Gastrocnemius medialis (tissue), 4 donors: ENCODE measurements around the gene ATOH8. TPM values are rescaled to one million over a fixed set of nuclear protein-coding genes. Genes with fewer than 3 reads are reported as not detected.
"Not testable (repeated sequence)": the region's sequence is repeated elsewhere in the genome, so short reads cannot be mapped to it uniquely, and the experiment has no call there.

ENCODE experiments used
- ATAC-seq, 2 donors: fragments of 150-250 bp; one replicate each; pipeline ENCODE4 v1.9.1; 2016
- DNase-seq, 2 donors: peaks; one replicate each; pipeline ENCODE4 v3.0.0-alpha.2; 2019
- H3K27ac ChIP-seq, 4 donors: fragments of 200-600 bp; sonication (generic); 1 replicate in 1 of 4; 2 replicates in 3 of 4; pipeline ENCODE4 v1.5.1; 2016 to 2018; ENCODE audit warnings: mild to moderate bottlenecking in 2 of 4, moderate library complexity in 1 of 4
- H3K27me3 ChIP-seq, 3 donors: fragments of 200-600 bp; sonication (generic) in 2 of 3; 1 replicate in 1 of 3; 2 replicates in 2 of 3; pipeline versions ENCODE4 v1.5.1 to v1.6.0; 2016 to 2019; ENCODE audit warnings: mild to moderate bottlenecking in 1 of 3, moderate library complexity in 1 of 3
- H3K36me3 ChIP-seq, 2 donors: fragments of 200-600 bp; sonication (generic) in 1 of 2; one replicate each; pipeline ENCODE4 v1.5.1; 2017 to 2018
- H3K4me1 ChIP-seq, 2 donors: fragments of 200-600 bp; sonication (generic) in 1 of 2; one replicate each; pipeline ENCODE4 v1.5.1; 2016 to 2017; ENCODE audit warnings: mild to moderate bottlenecking in 2 of 2
- H3K4me3 ChIP-seq, 4 donors: fragments of 200-600 bp; sonication (generic) in 3 of 4; 1 replicate in 1 of 4; 2 replicates in 3 of 4; pipeline ENCODE4 v1.5.1; 2016 to 2019; ENCODE audit warnings: mild to moderate bottlenecking in 2 of 4
- H3K9me3 ChIP-seq, 3 donors: fragments of 200-600 bp; sonication (generic) in 2 of 3; 1 replicate in 1 of 3; 2 replicates in 2 of 3; pipeline ENCODE4 v1.5.1; 2016 to 2019
- CTCF ChIP-seq, 5 experiments: fragments of 450-650 bp in 3 of 5; fragments of 200-600 bp in 2 of 5; sonication (generic) in 2 of 5; IDR thresholded peaks in 4 of 5; conservative IDR thresholded peaks in 1 of 5; 1 replicate in 4 of 5; 2 replicates in 1 of 5; pipeline ENCODE4 v1.5.1; 2016 to 2019; ENCODE audit warnings: antibody characterized with exemption in 5 of 5, mild to moderate bottlenecking in 3 of 5, moderate library complexity in 3 of 5
- POLR2A ChIP-seq, 2 donors: fragments of 450-650 bp; IDR thresholded peaks; one replicate each; pipeline ENCODE4 v1.6.1; 2017; ENCODE audit warnings: antibody characterized with exemption in 2 of 2, mild to moderate bottlenecking in 2 of 2, moderate library complexity in 2 of 2
- in situ Hi-C, 4 donors: fragments of 200-750 bp; cut with MboI; loops; one replicate each; pipeline versions ENCODE4 v1.15.0 to v1.8.0; 2017; ENCODE audit warnings: low sequenced_read_pairs in 4 of 4
- intact Hi-C: fragments of 100-400 bp; cut with DNase I; formaldehyde crosslinking; loops from one replicate; pipeline ENCODE4 v1.15.1; 2023; ENCODE audit warnings: low total_unique reads
- total RNA-seq, 4 donors: library from RNA; depleted of rRNA; stranded (reverse); fragments of >200 nt; gene quantifications; one replicate each; pipeline versions ENCODE4 v1.1.0 to v1.2.3, GENCODE V29; 2016

Gene ATOH8
- total RNA-seq, 4 donors from 2014 or later: 122 to 266 (median 150) TPM

GRCh38 chr2:85826990-85827878 is 73.4 kb downstream of the ATOH8 start:
- H3K4me1 ChIP-seq: peaks cover 4 to 7% of the 10 kb centered on the region in 2 donors
- H3K27ac ChIP-seq: no peak overlapping the region
- ATAC-seq: peak; percentile 81 to 85
- H3K4me3 ChIP-seq: peak overlapping the region in 3 of 4 donors; percentile 17 to 26 (median 23)
- peak; percentile 45 to 61 for DNase-seq
- TF ChIP-seq POLR2A (IDR thresholded peaks at IDR 0.05) (no peak), CTCF (IDR thresholded peaks at IDR 0.05 in 4 of 5, conservative IDR thresholded peaks at IDR 0.05 in 1 of 5) (peak; percentile 89 to 95 (median 92))
- no peaks in the 10 kb centered on the region for H3K36me3 ChIP-seq
- in situ Hi-C loops: loop anchor here (5.0 to 10.0 kb wide), 4 partner anchors 55 to 255 kb away; partner anchors contain the start of gene ST3GAL5 (in 1 of the 4)
- H3K27me3 ChIP-seq: no peaks in the 10 kb centered on the region
- intact Hi-C loops: loop anchor here (1.0 to 2.0 kb wide), 2 partner anchors 62 to 252 kb away; partner anchors contain the start of gene ST3GAL5
- no peaks in the 10 kb centered on the region for H3K9me3 ChIP-seq

GRCh38 chr2:85827879-85828569 is 74.2 kb downstream of the ATOH8 start:
- in situ Hi-C loops: loop anchor here (5.0 to 10.0 kb wide), 4 partner anchors 54 to 254 kb away; partner anchors contain the start of gene ST3GAL5 (in 1 of the 4)
- ATAC-seq (no peak), DNase-seq (no peak)
- Histone ChIP-seq H3K4me1 (peaks cover 4 to 7% of the 10 kb centered on the region in 2 donors), H3K27ac (no peak overlapping the region), H3K36me3 (no peaks in the 10 kb centered on the region), H3K9me3 (no peaks in the 10 kb centered on the region), H3K4me3 (peak overlapping the region in 3 of 4 donors; percentile 17 to 26 (median 23)), H3K27me3 (no peaks in the 10 kb centered on the region)
- intact Hi-C loops: loop anchor here (1.0 to 2.0 kb wide), 2 partner anchors 61 to 251 kb away; partner anchors contain the start of gene ST3GAL5
- TF ChIP-seq CTCF (IDR thresholded peaks at IDR 0.05 in 4 of 5, conservative IDR thresholded peaks at IDR 0.05 in 1 of 5) (no peak), POLR2A (IDR thresholded peaks at IDR 0.05) (no peak)

- peaks cover 4 to 7% of the 10 kb centered on the region in 2 donors for H3K4me1 ChIP-seq
- in situ Hi-C loops: loop anchor here (5.0 to 10.0 kb wide), 4 partner anchors 54 to 254 kb away; partner anchors contain the start of gene ST3GAL5 (in 1 of the 4)
- DNase-seq (no peak), ATAC-seq (no peak)
- no peaks in the 10 kb centered on the region for H3K27me3 ChIP-seq
- H3K4me3 ChIP-seq: no peak overlapping the region
- H3K27ac ChIP-seq: no peak overlapping the region
- intact Hi-C loops: no loop called here
- H3K9me3 ChIP-seq: no peaks in the 10 kb centered on the region
- no peak for TF ChIP-seq POLR2A (IDR thresholded peaks at IDR 0.05)
- TF ChIP-seq CTCF (IDR thresholded peaks at IDR 0.05 in 4 of 5, conservative IDR thresholded peaks at IDR 0.05 in 1 of 5): no peak
- H3K36me3 ChIP-seq: no peaks in the 10 kb centered on the region
Observed at GRCh38 chr2:85828725-85829124, 74.9 kb downstream of the ATOH8 start.

- H3K36me3 ChIP-seq, H3K27me3 ChIP-seq, H3K4me3 ChIP-seq, ATAC-seq, H3K27ac ChIP-seq, H3K9me3 ChIP-seq, intact Hi-C loops, DNase-seq, H3K4me1 ChIP-seq: not testable (repeated sequence)
- in situ Hi-C loops: loop anchor here (5.0 to 10.0 kb wide), 4 partner anchors 53 to 253 kb away; partner anchors contain the start of gene ST3GAL5 (in 1 of the 4)
Observed at GRCh38 chr2:85829394-85829793, 75.6 kb downstream of the ATOH8 start.
